HUES6 (cell line): ENCODE results near the gene MAP3K12.
"Not testable (repeated sequence)": the region's sequence is repeated elsewhere in the genome, so short reads cannot be mapped to it uniquely, and the experiment has no call there.

Source experiments
- H3K27ac ChIP-seq: 2 replicates; pipeline ENCODE4 v1.7.0; 2013; ENCODE audit warnings: low read depth, mild to moderate bottlenecking, low read length, inconsistent platforms
- H3K27me3 ChIP-seq: 2 replicates; pipeline ENCODE4 v1.6.1; 2013; ENCODE audit warnings: low read length; ENCODE audit not compliant: control insufficient read depth, insufficient read depth
- H3K36me3 ChIP-seq: 2 replicates; pipeline ENCODE4 v1.6.1; 2013; ENCODE audit warnings: low read length; ENCODE audit not compliant: control insufficient read depth, insufficient read depth
- H3K4me1 ChIP-seq: 2 replicates; pipeline ENCODE4 v1.6.1; 2013; ENCODE audit warnings: low read length; ENCODE audit not compliant: control insufficient read depth, insufficient read depth
- H3K4me3 ChIP-seq: 2 replicates; pipeline ENCODE4 v1.5.1; 2013; ENCODE audit warnings: low read depth, low read length
- H3K9ac ChIP-seq: one replicate; pipeline ENCODE4 v1.6.1; 2013; ENCODE audit warnings: mild to moderate bottlenecking, low read length
- H3K9me3 ChIP-seq: 2 replicates; pipeline ENCODE4 v1.6.1; 2013; ENCODE audit warnings: low read depth, low read length; ENCODE audit not compliant: control insufficient read depth, insufficient read depth

The MAP3K12 gene

DNA sequence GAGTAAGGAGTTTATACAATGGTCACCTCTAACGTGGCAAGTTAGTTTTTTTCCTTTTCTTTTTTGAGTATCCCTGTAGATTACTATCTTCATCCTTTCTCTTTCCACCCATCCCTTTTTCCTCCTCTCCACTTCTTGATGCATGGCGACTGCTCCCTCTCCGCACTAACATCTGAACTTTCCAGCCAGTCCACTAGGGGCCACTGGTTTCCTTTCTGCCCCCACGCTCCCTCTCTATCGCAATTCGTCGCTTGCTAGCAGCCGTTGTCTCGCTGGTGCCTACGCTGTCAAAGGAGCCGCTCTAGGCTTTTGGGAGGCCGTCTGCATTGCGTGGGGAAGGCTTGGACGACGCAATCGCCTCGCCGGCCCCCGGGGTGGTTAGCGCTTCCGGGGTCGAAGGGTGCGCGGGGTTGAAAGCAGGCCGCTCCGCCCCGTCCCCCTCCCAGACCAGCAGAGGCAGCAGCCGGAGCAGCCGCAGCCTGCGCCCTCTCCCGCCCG, 47.5 kb downstream of the MAP3K12 start, which contains the start of gene PCBP2:
Gene PCBP2, plus strand, starts transcription at position 442 of the 498 bp plus-strand sequence. CDS start 2,699 bp downstream, outside the sequence.
- Histone ChIP-seq H3K4me1 (peaks cover 15% of the 10 kb centered on the region), H3K9me3 (no peaks in the 10 kb centered on the region), H3K4me3 (peak within 1 kb of the TSS; percentile 68), H3K9ac (peak within 1 kb of the TSS; percentile 100), H3K27me3 (no peaks in the 10 kb centered on the region), H3K27ac (peak within 1 kb of the TSS; percentile 100), H3K36me3 (peaks cover 48% of the 10 kb centered on the region)

DNA sequence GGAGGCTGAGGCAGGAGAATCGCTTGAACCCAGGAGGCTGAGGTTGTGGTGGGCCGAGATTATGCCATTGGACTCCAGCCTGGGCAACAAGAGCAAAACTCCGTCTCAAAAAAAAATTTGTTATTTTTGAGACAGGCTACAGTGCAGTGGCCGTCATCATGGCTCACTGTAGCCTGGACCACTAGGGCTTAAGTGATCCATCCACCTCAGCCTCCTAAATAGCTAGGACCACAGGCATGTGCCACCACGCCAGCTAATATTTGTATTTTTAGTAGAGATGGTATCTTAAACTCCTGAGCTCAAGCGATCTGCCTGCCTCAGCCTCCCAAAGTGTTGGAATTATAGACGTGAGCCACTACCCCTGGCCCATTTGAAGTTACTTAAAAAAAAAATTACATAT, 48.3 kb downstream of the MAP3K12 start:
- no peak overlapping the region for H3K9ac ChIP-seq
- no peak overlapping the region for H3K27ac ChIP-seq
- peaks cover 46% of the 10 kb centered on the region for H3K36me3 ChIP-seq
- H3K4me3 ChIP-seq: no peak overlapping the region
- no peaks in the 10 kb centered on the region for H3K27me3 ChIP-seq
- H3K4me1 ChIP-seq: peaks cover 15% of the 10 kb centered on the region
- H3K9me3 ChIP-seq: no peaks in the 10 kb centered on the region

DNA sequence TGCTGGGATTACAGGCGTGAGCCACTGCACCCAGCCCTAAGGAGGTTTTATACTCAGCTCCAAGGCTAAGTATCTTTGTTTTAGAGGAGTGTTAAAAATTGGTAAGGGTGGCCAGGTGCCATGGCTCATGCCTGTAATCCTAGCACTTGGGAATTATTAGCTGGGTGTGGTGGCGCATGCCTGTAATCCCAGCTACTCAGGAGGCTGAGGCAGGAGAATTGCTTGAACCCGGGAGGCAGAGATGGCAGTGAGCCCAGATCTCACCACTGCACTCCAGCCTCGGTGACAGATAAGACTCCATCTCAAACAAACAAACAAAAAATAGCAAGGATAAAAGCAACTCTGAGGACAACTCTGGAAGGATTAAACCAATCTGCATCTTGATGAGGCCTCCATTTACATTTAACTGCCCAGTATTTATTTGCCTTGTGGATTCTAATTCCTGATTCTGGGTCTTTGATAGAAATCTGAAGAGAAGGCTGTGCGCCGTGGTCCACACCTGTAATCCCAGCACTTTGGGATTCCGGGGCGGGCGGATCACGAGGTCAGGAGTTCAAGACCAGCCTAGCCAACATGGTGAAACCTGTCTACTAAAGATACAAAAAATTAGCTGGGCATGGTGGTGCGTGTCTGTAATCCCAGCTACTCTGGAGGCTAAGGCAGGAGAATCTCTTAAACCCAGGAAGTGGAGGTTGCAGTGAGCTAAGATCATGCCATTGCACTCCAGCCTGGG, 54.5 kb downstream of the MAP3K12 start:
- not testable (repeated sequence) for H3K9me3 ChIP-seq, H3K4me3 ChIP-seq, H3K27ac ChIP-seq, H3K9ac ChIP-seq, H3K27me3 ChIP-seq
- H3K4me1 ChIP-seq: peaks cover 14% of the 10 kb centered on the region; the same call in 1 of the 2 replicates
- peaks cover 37% of the 10 kb centered on the region for H3K36me3 ChIP-seq

DNA sequence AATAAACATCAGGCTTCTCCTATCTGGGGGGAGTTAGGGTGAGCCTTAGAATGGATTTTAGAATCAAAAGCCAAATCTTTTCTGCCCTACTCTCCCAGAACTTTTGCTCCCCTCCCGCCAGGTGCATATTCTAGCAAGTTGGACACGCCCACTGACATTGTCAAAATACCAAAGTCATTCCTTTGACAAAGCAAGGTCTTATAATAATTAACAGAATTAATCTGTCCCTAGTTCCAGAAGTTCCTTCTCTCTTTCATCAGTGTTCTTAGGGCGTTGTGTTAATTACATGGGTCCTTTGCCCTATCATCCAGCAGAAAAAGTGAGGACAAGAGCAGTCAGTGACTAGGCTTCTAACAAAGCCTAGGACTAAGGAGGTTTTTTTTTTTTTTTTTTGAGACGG, 55.3 kb downstream of the MAP3K12 start:
- no peak overlapping the region for H3K27ac ChIP-seq

DNA sequence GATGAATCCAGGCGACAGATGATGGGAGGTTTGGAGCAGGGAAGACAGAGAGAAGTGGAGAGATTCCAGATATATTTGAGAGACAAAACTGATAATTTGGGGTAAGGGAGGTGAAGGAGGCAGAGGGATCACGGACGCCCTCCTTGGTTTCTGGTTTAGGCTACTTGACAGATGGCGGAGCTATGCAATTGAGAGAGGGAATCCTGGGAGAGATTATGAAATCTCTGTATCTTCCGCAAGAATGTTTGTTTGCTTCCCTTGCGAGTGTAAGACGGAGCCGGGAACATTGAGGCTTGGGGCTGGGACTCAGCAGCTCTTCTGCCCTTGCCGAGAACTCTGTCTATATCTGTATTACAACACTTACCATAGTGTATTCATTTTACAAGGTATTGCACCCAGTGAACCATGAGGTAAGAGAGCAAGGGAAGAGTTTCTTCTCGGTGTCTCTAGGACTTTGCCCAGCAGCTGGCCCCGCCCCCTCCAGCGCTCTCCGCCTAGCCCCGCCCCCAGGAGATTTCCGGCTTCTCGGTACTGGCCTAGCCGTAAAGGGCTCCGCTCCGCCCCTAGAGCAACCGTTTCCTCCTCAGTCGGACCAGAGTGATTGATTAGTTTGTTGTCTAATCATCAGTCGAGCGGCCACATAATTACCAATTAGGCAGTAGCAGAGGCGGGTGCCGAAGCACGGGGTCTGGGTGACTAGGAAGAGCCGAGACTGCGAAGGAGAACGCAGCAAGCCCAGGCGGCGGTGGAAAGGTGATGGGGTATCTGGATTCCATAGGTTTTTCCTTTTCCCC, 58.0 kb downstream of the MAP3K12 start, which contains the start of gene PRR13:
Gene PRR13, plus strand, starts transcription at position 695 of the 794 bp plus-strand sequence. CDS start 981 bp downstream, outside the sequence.
- Histone ChIP-seq H3K4me1 (peaks cover 14% of the 10 kb centered on the region; the same call in 1 of the 2 replicates), H3K27ac (peak within 1 kb of the TSS; percentile 57; the same call in 1 of the 2 replicates), H3K4me3 (peak within 1 kb of the TSS; percentile 85), H3K36me3 (peaks cover 23% of the 10 kb centered on the region), H3K27me3 (no peaks in the 10 kb centered on the region), H3K9me3 (no peaks in the 10 kb centered on the region), H3K9ac (peak within 1 kb of the TSS; percentile 76)

More for the DNA sequence above, 55.3 kb downstream of the MAP3K12 start:
- Histone ChIP-seq H3K4me1 (peaks cover 14% of the 10 kb centered on the region; the same call in 1 of the 2 replicates), H3K9me3 (no peaks in the 10 kb centered on the region), H3K4me3 (peak overlapping the region; percentile 37; the same call in 1 of the 2 replicates), H3K36me3 (peaks cover 37% of the 10 kb centered on the region), H3K27me3 (no peaks in the 10 kb centered on the region), H3K9ac (no peak overlapping the region)

DNA sequence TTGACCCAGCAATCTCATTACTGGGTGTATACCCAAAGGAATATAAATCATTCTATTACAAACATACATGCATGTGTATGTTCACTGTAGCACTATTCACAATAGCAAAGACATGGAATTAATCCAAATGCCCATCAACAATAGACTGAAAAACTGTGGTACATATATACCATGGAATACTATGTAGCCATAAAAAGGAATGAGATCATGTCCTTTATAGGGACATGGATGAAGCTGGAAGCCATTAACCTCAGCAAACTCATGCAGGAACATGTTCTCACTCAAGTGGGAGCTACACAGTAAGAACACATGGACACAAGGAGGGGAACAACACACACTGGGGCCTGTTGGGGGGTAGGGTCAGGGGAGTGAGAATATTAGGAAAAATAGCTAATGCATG, 59.7 kb downstream of the MAP3K12 start:
- peaks cover 14% of the 10 kb centered on the region; the same call in 1 of the 2 replicates for H3K4me1 ChIP-seq
- not testable (repeated sequence) for H3K27me3 ChIP-seq, H3K9me3 ChIP-seq, H3K27ac ChIP-seq, H3K9ac ChIP-seq, H3K36me3 ChIP-seq, H3K4me3 ChIP-seq

DNA sequence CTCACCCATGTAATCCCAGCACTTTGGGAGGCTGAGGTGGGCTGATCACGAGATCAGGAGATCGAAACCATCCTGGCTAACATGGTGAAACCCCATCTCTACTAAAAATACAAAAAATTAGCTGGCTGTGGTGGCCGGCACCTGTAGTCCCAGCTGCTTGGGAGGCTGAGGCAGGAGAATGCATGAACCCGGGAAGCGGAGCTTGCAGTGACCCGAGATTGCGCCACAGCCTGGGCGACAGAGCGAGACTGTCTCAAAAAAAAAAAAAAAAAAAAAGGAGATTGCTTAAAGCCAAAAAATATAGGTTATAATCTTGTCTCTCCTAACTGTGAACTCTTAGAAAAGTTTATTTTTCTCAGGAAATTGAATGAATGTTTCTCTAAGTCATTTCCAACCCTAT, 63.9 kb downstream of the MAP3K12 start:
- H3K36me3 ChIP-seq, H3K4me3 ChIP-seq, H3K9me3 ChIP-seq, H3K27me3 ChIP-seq, H3K4me1 ChIP-seq, H3K27ac ChIP-seq, H3K9ac ChIP-seq: not testable (repeated sequence)

DNA sequence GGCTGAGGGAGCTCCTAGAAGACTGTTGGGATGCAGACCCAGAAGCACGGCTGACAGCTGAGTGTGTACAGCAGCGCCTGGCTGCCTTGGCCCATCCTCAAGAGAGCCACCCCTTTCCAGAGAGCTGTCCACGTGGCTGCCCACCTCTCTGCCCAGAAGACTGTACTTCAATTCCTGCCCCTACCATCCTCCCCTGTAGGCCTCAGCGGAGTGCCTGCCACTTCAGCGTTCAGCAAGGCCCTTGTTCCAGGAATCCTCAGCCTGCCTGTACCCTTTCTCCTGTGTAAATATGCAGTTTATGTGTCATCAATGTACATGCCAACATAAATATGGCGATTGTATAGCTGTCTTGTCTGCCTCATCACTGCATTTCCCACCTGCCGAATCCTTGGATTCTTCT, 68.1 kb downstream of the MAP3K12 start:
- Histone ChIP-seq H3K36me3 (no peaks in the 10 kb centered on the region), H3K4me1 (no peaks in the 10 kb centered on the region), H3K4me3 (no peak overlapping the region), H3K9ac (no peak overlapping the region), H3K27ac (no peak overlapping the region), H3K27me3 (no peaks in the 10 kb centered on the region), H3K9me3 (no peaks in the 10 kb centered on the region)

DNA sequence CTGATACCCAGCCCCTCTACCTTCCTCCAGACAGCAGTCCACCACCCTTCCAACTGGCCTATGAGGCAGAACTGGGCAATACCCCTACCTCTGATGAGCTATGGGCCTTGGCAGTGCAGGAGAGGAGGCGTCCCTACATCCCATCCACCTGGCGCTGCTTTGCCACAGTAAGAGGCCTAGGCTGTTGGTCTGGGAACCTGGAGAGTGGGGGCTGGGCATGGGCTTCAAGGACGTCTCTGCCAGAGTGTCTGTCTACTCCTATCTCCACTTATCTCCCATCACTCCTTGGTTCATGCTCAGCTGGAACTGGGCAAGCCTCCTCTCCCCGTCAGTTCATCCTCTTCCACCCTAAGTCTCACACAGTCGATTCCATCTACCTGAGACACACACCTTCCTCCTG, 69.1 kb downstream of the MAP3K12 start:
- Histone ChIP-seq H3K27me3 (no peaks in the 10 kb centered on the region), H3K9me3 (no peaks in the 10 kb centered on the region), H3K4me3 (no peak overlapping the region), H3K27ac (no peak overlapping the region), H3K9ac (no peak overlapping the region), H3K36me3 (no peaks in the 10 kb centered on the region), H3K4me1 (peaks cover 5% of the 10 kb centered on the region; the same call in 1 of the 2 replicates)
